PC-9 (cell line): ENCODE data around the gene KRT78. TPM values are rescaled to one million over a fixed set of nuclear protein-coding genes. Genes with fewer than 3 reads are reported as not detected.

ENCODE experiments used
- BruUV-seq: library from RNA; stranded (reverse); fragments of 400-500 nt; replicated peaks from 2 replicates; lab custom pipeline; 2021; lab: Mats Ljungman, UMichigan
- CTCF ChIA-PET: fragments of 300-600 bp; sonication (Branson Sonifier 250); formaldehyde crosslinking; loops from one replicate; lab custom pipeline; 2022; ENCODE audit warnings: antibody characterized with exemption; lab: Charles Lee
- POLR2A ChIA-PET: fragments of 300-600 bp; sonication (Branson Sonifier 250); formaldehyde crosslinking; loops from one replicate; lab custom pipeline; 2022; ENCODE audit warnings: antibody characterized with exemption; ENCODE audit not compliant: unreplicated experiment; lab: Charles Lee
- DNase-seq, 2 experiments: peaks; one replicate each; pipeline versions ENCODE4 v3.0.0 to v3.0.0-alpha.2; 2015 to 2022; ENCODE audit warnings: mixed read lengths in 1 of 2
- H2AFZ ChIP-seq: fragments of 200-600 bp; sonication (generic); 2 replicates; pipeline ENCODE4 v1.8.1; 2017; ENCODE audit warnings: antibody characterized with exemption
- H3F3A ChIP-seq: fragments of 200-600 bp; sonication (generic); 2 replicates; pipeline ENCODE4 v1.8.1; 2017; ENCODE audit warnings: antibody characterized with exemption, mild to moderate bottlenecking, low read depth; ENCODE audit not compliant: insufficient read depth
- H3K27ac ChIP-seq: fragments of 200-600 bp; sonication (generic); 2 replicates; pipeline ENCODE4 v1.6.1; 2016; ENCODE audit warnings: mixed run types
- H3K27me3 ChIP-seq: fragments of 200-600 bp; sonication (generic); 2 replicates; pipeline ENCODE4 v1.6.1; 2016; ENCODE audit warnings: low read depth, mixed run types; ENCODE audit not compliant: insufficient read depth
- H3K36me3 ChIP-seq: fragments of 200-600 bp; sonication (generic); 2 replicates; pipeline ENCODE4 v1.6.1; 2016; ENCODE audit warnings: low read depth, mixed run types
- H3K4me1 ChIP-seq: fragments of 200-600 bp; sonication (generic); replicated peaks from 2 replicates; pipeline ENCODE4 v1.6.1; 2016; ENCODE audit warnings: mixed run types; ENCODE audit not compliant: insufficient read depth
- H3K4me2 ChIP-seq: fragments of 200-600 bp; sonication (generic); 2 replicates; pipeline ENCODE4 v1.6.1; 2017; ENCODE audit warnings: mixed run types
- H3K4me3 ChIP-seq: fragments of 200-600 bp; sonication (generic); 2 replicates; pipeline ENCODE4 v1.6.1; 2016; ENCODE audit warnings: mixed run types
- H3K79me2 ChIP-seq: fragments of 200-600 bp; sonication (generic); 2 replicates; pipeline ENCODE4 v1.6.1; 2017; ENCODE audit warnings: low read depth, mixed run types
- H3K9me2 ChIP-seq: fragments of 200-600 bp; sonication (generic); 2 replicates; pipeline ENCODE4 v1.8.1; 2017; ENCODE audit warnings: mild to moderate bottlenecking; ENCODE audit not compliant: insufficient read depth
- H3K9me3 ChIP-seq: fragments of 200-600 bp; sonication (generic); 2 replicates; pipeline ENCODE4 v1.8.1; 2016; ENCODE audit warnings: low read depth; ENCODE audit not compliant: insufficient read depth
- H4K20me1 ChIP-seq: fragments of 200-600 bp; sonication (generic); 2 replicates; pipeline ENCODE4 v1.8.1; 2017; ENCODE audit not compliant: insufficient read depth
- EZH2 ChIP-seq: fragments of 200-600 bp; sonication (generic); IDR thresholded peaks from 2 replicates; pipeline ENCODE4 v1.8.0; 2017; ENCODE audit warnings: antibody characterized with exemption, low read depth
- intact Hi-C: fragments of 100-400 bp; cut with micrococcal nuclease; formaldehyde crosslinking; loops from one replicate; pipeline ENCODE4 v1.10.0; 2022; ENCODE audit not compliant: unreplicated experiment
- total RNA-seq: library from RNA; stranded (reverse); gene quantifications from 2 replicates; pipeline ENCODE4 v1.2.3, GENCODE V29; 2021
- TF ChIP-seq, protein P1 (sequence below): fragments of 200-600 bp; sonication (generic); conservative IDR thresholded peaks from 2 replicates; pipeline ENCODE4 v1.6.1; 2017; ENCODE audit warnings: mixed run types, antibody characterized with exemption, mild to moderate bottlenecking, moderate library complexity

The KRT78 gene
- total RNA-seq, 1 experiment from 2014 or later: 1.5 TPM

DNA sequence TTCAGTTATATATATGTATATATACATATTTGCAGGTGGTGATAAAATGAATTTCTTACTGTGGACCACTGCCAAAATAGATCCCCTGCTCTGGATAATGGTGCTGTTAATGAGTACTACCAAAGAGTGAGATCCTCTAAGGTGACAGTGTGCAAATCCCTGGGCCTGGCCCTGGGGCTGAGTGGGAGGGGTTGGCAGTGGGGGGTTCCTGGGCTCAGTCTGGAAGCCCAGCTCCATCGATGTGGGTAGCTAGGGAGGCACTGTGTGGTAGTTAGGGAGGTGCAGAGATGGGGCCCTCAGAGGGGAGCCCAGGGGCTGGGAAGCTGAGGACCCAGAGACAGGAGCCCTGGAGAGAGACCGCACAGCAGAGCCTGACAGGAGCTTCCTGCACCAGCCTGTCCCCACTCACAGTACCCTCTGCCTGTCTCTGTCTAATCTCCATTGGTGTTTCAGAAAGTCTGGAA is 47.0 kb upstream of the KRT78 start:
- H3K27me3 ChIP-seq: no peaks in the 10 kb centered on the region
- no peaks in the 10 kb centered on the region for H3K9me2 ChIP-seq
- TF ChIP-seq, protein P1, sequence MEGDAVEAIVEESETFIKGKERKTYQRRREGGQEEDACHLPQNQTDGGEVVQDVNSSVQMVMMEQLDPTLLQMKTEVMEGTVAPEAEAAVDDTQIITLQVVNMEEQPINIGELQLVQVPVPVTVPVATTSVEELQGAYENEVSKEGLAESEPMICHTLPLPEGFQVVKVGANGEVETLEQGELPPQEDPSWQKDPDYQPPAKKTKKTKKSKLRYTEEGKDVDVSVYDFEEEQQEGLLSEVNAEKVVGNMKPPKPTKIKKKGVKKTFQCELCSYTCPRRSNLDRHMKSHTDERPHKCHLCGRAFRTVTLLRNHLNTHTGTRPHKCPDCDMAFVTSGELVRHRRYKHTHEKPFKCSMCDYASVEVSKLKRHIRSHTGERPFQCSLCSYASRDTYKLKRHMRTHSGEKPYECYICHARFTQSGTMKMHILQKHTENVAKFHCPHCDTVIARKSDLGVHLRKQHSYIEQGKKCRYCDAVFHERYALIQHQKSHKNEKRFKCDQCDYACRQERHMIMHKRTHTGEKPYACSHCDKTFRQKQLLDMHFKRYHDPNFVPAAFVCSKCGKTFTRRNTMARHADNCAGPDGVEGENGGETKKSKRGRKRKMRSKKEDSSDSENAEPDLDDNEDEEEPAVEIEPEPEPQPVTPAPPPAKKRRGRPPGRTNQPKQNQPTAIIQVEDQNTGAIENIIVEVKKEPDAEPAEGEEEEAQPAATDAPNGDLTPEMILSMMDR: no peak
- TF ChIP-seq EZH2: no peak
- POLR2A ChIA-PET: interaction anchor here (0.5 to 2.5 kb wide), 14 partner anchors 9 to 749 kb away, joined by 3 to 19 read pairs (median 6); partner anchors contain the start of gene KRT8
- intact Hi-C loops: no loop called here
- H3K9me3 ChIP-seq: no peaks in the 10 kb centered on the region
- peaks cover 51% of the 10 kb centered on the region for H4K20me1 ChIP-seq
- peak in 1 of 2 experiments; percentile 72 for DNase-seq
- peaks cover 61% of the 10 kb centered on the region for H3K4me1 ChIP-seq
- H3K79me2 ChIP-seq: peaks cover 33% of the 10 kb centered on the region
- CTCF ChIA-PET: interaction anchor here (0.6 to 1.6 kb wide), 3 partner anchors 10 to 85 kb away, joined by 3 to 7 read pairs (median 5); no protein-coding TSS in a partner anchor
- peaks cover 39% of the 10 kb centered on the region for H3K36me3 ChIP-seq
- BruUV-seq: no TSS peak
- no peak overlapping the region for H3K4me3 ChIP-seq
- no peak overlapping the region for H2AFZ ChIP-seq
- peak overlapping the region; percentile 38; the same call in 1 of the 2 replicates for H3K4me2 ChIP-seq
- peaks cover 76% of the 10 kb centered on the region for H3F3A ChIP-seq
- peak overlapping the region; percentile 93 for H3K27ac ChIP-seq

DNA sequence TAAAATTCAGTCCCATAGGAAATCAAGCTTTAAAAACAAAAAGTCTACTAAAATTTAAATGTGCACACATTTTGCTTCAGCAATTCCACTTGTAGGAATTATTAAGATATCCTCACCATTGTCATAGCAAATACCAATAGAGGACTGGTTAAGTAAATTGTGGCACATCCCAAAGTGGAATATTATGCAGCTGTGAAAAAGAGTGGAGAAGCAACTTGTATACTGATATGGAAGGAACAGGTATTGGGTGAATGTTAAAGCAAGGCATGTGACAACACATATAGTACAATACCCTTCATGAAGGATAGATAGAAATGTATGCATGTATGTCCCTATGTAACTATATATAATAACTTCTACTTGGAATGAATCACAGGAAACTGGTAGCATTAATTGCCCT is 44.2 kb upstream of the KRT78 start:
- Histone ChIP-seq H3K9me3 (no peaks in the 10 kb centered on the region), H3K27ac (no peak overlapping the region), H3K27me3 (no peaks in the 10 kb centered on the region), H3K79me2 (0 out of 2 replicates have a peak, but pooled peaks cover 7% of the 10 kb centered on the region), H3K9me2 (no peaks in the 10 kb centered on the region), H2AFZ (no peak overlapping the region), H3F3A (peaks cover 48% of the 10 kb centered on the region), H3K4me1 (peaks cover 33% of the 10 kb centered on the region), H3K4me2 (no peak overlapping the region), H3K36me3 (peaks cover 13% of the 10 kb centered on the region; the same call in 1 of the 2 replicates), H3K4me3 (no peak overlapping the region), H4K20me1 (peaks cover 23% of the 10 kb centered on the region)
- DNase-seq: no peak
- intact Hi-C loops: no loop called here
- ChIA-PET POLR2A (interaction anchor here (0.7 kb wide), 1 partner anchor 78 kb away, joined by 4 read pairs; no protein-coding TSS in a partner anchor), CTCF (no interaction called here)
- no TSS peak for BruUV-seq
- TF ChIP-seq, protein P1: no peak
- no peak for TF ChIP-seq EZH2

DNA sequence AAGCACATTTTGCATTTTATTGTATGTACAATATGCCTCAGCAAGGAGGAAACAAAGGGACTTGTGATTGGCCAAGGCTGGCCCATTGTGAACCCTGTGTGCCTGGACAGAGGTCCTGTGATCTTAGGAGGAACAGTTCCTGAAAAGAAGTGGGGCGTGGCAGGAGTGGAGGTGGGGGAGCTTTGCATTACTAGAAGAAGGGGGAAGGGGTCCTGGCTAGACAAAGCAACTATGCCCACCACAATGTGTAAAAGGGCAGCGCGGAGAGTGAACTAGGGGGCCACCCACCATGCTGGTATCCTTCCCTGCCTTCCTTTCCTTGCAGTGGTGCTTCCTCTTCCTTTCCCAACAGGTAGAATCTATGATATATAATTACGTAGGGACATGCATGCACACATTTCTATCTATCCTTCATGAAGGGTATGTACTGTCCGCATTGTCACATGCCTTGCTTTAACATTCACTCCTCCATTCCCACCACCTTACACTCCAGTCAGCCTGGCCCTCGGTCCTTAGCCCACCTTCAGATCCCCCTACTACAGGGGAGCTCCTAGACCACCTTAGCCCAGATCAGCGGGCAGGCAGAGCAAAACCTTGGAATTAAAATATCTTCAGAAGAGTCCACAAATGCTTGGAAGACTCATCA is 43.5 kb upstream of the KRT78 start:
- DNase-seq: no peak
- CTCF ChIA-PET: no interaction called here
- POLR2A ChIA-PET: interaction anchor here (0.7 to 1.0 kb wide), 2 partner anchors 13 to 78 kb away, joined by 4 to 34 read pairs; partner anchors contain the start of gene KRT8
- H3K4me2 ChIP-seq: no peak overlapping the region
- 0 out of 2 replicates have a peak, but pooled peaks cover under 1% of the 10 kb centered on the region for H3K79me2 ChIP-seq
- no TSS peak for BruUV-seq
- H2AFZ ChIP-seq: no peak overlapping the region
- H3F3A ChIP-seq: peaks cover 42% of the 10 kb centered on the region
- intact Hi-C loops: no loop called here
- H3K4me1 ChIP-seq: peaks cover 27% of the 10 kb centered on the region
- no peak overlapping the region for H3K27ac ChIP-seq
- H3K36me3 ChIP-seq: peaks cover 8% of the 10 kb centered on the region; the same call in 1 of the 2 replicates
- peaks cover 16% of the 10 kb centered on the region for H4K20me1 ChIP-seq
- H3K9me2 ChIP-seq: no peaks in the 10 kb centered on the region
- H3K27me3 ChIP-seq: no peaks in the 10 kb centered on the region
- no peak for TF ChIP-seq EZH2
- TF ChIP-seq, protein P1: no peak
- H3K9me3 ChIP-seq: no peaks in the 10 kb centered on the region
- H3K4me3 ChIP-seq: no peak overlapping the region
